HepG2 (cell line): ENCODE measurements around the gene UBQLN1. TPM values are rescaled to one million over a fixed set of nuclear protein-coding genes. Genes with fewer than 3 reads are reported as not detected.

ENCODE experiments used
- ATAC-seq: fragments of 200-7000 bp; cut with Tn5 transposase; 3 replicates; pipeline ENCODE4 v1.9.1; 2020; ENCODE audit warnings: mild to moderate bottlenecking, moderate library complexity
- Bru-seq: library from RNA; stranded (reverse); fragments of 400-500 nt; gene quantifications from one replicate; lab custom pipeline; 2021; lab: Mats Ljungman, UMichigan
- BruChase-seq, 2 experiments: library from RNA; stranded (reverse); fragments of 400-500 nt; gene quantifications; one replicate each; lab custom pipeline; 2021; lab: Mats Ljungman, UMichigan
- BruUV-seq: library from RNA; stranded (reverse); fragments of 400-500 nt; replicated peaks from 2 replicates; lab custom pipeline; 2021; lab: Mats Ljungman, UMichigan
- CTCF ChIA-PET: fragments of 300-600 bp; formaldehyde crosslinking; extraction: SDS; loops from one replicate; lab custom pipeline; 2021; ENCODE audit warnings: low total read pairs, inconsistent platforms, low intra/inter-chr PET ratio; lab: Yijun Ruan, JAX
- POLR2A ChIA-PET: fragments of 350-600 bp; sonication (Branson Sonifier 250); formaldehyde crosslinking; loops from one replicate; lab custom pipeline; 2020; ENCODE audit warnings: antibody characterized with exemption, inconsistent platforms; lab: Yijun Ruan, JAX
- DNase-seq: peaks from one replicate; pipeline ENCODE4 v3.0.0-alpha.2; 2015; ENCODE audit warnings: low spot score
- FAIRE-seq: peaks from 3 replicates; lab custom pipeline; 2011; peaks lifted over from hg19 to GRCh38; lab: Jason Lieb, UNC
- H2AFZ ChIP-seq: one replicate; pipeline ENCODE4 v1.6.1; 2011; ENCODE audit warnings: low read length, inconsistent platforms
- H3K27ac ChIP-seq: fragments of 300-600 bp; 3 replicates; pipeline ENCODE4 v1.8.0; 2011; ENCODE audit warnings: mixed run types, mild to moderate bottlenecking, mixed read lengths, low read length, inconsistent platforms; ENCODE audit not compliant: insufficient read depth; ENCODE audit errors: extremely low read length
- H3K27me3 ChIP-seq, 2 experiments: fragments of 200-600 bp in 1 of 2; 2 replicates in 1 of 2; 3 replicates in 1 of 2; pipeline versions ENCODE4 v1.6.0 to v1.8.0; 2011; ENCODE audit warnings: low read length in 2 of 2, mild to moderate bottlenecking in 2 of 2, moderate library complexity in 2 of 2, inconsistent platforms in 1 of 2; ENCODE audit not compliant: insufficient read depth in 2 of 2, control insufficient read depth in 1 of 2
- H3K36me3 ChIP-seq, 2 experiments: fragments of 200-600 bp in 1 of 2; replicated peaks in 1 of 2; 2 replicates in 1 of 2; 3 replicates in 1 of 2; pipeline versions ENCODE4 v1.5.1 to v1.8.0; 2011; ENCODE audit warnings: low read length in 2 of 2, inconsistent platforms in 1 of 2; ENCODE audit not compliant: insufficient read depth in 2 of 2, control insufficient read depth in 1 of 2
- H3K4me1 ChIP-seq: 2 replicates; pipeline ENCODE4 v1.5.1; 2012; ENCODE audit warnings: low read length, inconsistent platforms; ENCODE audit not compliant: insufficient read depth
- H3K4me2 ChIP-seq: 2 replicates; pipeline ENCODE4 v1.6.0; 2011; ENCODE audit warnings: low read depth, low read length, inconsistent platforms
- H3K4me3 ChIP-seq, 3 experiments: fragments of 200-600 bp in 1 of 3; sonication (generic), shearing (Covaris generic) in 1 of 3; replicated peaks in 1 of 3; 2 replicates each; pipeline ENCODE4 v1.5.1; 2011 to 2016; ENCODE audit warnings: low read length in 3 of 3, inconsistent platforms in 2 of 3, low read depth in 2 of 3, mild to moderate bottlenecking in 2 of 3, control low read depth in 1 of 3, mixed read lengths in 1 of 3; ENCODE audit not compliant: insufficient read depth in 1 of 3
- H3K79me2 ChIP-seq: one replicate; pipeline ENCODE4 v1.6.1; 2011; ENCODE audit warnings: low read length, inconsistent platforms; ENCODE audit not compliant: insufficient read depth
- H3K9ac ChIP-seq: 2 replicates; pipeline ENCODE4 v1.6.0; 2011; ENCODE audit warnings: mild to moderate bottlenecking, low read depth, low read length, inconsistent platforms; ENCODE audit not compliant: insufficient read depth
- H3K9me3 ChIP-seq: 2 replicates; pipeline ENCODE4 v1.5.1; 2012; ENCODE audit warnings: mild to moderate bottlenecking, low read length
- H4K20me1 ChIP-seq: 2 replicates; pipeline ENCODE4 v1.6.0; 2011; ENCODE audit warnings: inconsistent platforms, mild to moderate bottlenecking, low read length, moderate library complexity; ENCODE audit not compliant: insufficient read depth
- ARNTL ChIP-seq: sonication (generic); formaldehyde crosslinking; IDR thresholded peaks from 2 replicates; pipeline ENCODE4 v1.4.0; 2020; ENCODE audit warnings: mild to moderate bottlenecking, missing genetic modification reagents
- ASH2L ChIP-seq: fragments of 300-600, 200-600 bp; sonication (generic); IDR thresholded peaks from 2 replicates; pipeline ENCODE4 v1.7.0; 2017; ENCODE audit warnings: low read depth, mild to moderate bottlenecking, moderate library complexity, mixed read lengths, low read length; ENCODE audit not compliant: insufficient read length
- HNRNPK ChIP-seq: fragments of 200-400 bp; formaldehyde crosslinking; IDR thresholded peaks from 2 replicates; pipeline ENCODE4 v1.6.1; 2018; ENCODE audit warnings: low read length, low read depth, moderate library complexity, mild to moderate bottlenecking; ENCODE audit not compliant: poor library complexity, severe bottlenecking
- IRF1 ChIP-seq: sonication (generic); formaldehyde crosslinking; IDR thresholded peaks from 2 replicates; pipeline ENCODE4 v1.4.0; 2020; ENCODE audit warnings: low read depth, mild to moderate bottlenecking, missing genetic modification reagents
- RORA ChIP-seq: sonication (generic); formaldehyde crosslinking; IDR thresholded peaks from 2 replicates; pipeline ENCODE4 v1.5.0; 2020; ENCODE audit warnings: mild to moderate bottlenecking, missing genetic modification reagents, moderate library complexity
- ZNF124 ChIP-seq: sonication (generic); formaldehyde crosslinking; IDR thresholded peaks from 2 replicates; pipeline ENCODE4 v1.4.0; 2020; ENCODE audit warnings: missing genetic modification reagents
- ZNF234 ChIP-seq: sonication (generic); formaldehyde crosslinking; conservative IDR thresholded peaks from 2 replicates; pipeline ENCODE4 v1.5.1; 2020; ENCODE audit warnings: mild to moderate bottlenecking, missing genetic modification reagents
- ZNF543 ChIP-seq: sonication (generic); formaldehyde crosslinking; IDR thresholded peaks from 2 replicates; pipeline ENCODE4 v1.4.0; 2020; ENCODE audit warnings: mild to moderate bottlenecking, missing genetic modification reagents
- ZNF660 ChIP-seq: sonication (generic); formaldehyde crosslinking; IDR thresholded peaks from 2 replicates; pipeline ENCODE4 v1.5.1; 2020; ENCODE audit warnings: mild to moderate bottlenecking, low read depth, missing genetic modification reagents, borderline replicate concordance
- ZNF777 ChIP-seq: sonication (generic); formaldehyde crosslinking; IDR thresholded peaks from 2 replicates; pipeline ENCODE4 v1.4.0; 2020; ENCODE audit warnings: missing genetic modification reagents
- WGBS: methylation state at CpG from one replicate; pipeline ENCODE4 v1.1.6; 2017; ENCODE audit warnings: low lambda C conversion rate; 5-methylcytosine and 5-hydroxymethylcytosine counted together
- in situ Hi-C: cut with HindIII; loops from 2 replicates; pipeline ENCODE4 v1.10.0; 2017; ENCODE audit warnings: low pct_unique_long_range_greater_than_20kb; ENCODE audit not compliant: extremely low pct_ligation_motif_present
- intact Hi-C: fragments of 100-400 bp; cut with micrococcal nuclease; formaldehyde crosslinking; loops from one replicate; pipeline ENCODE4 v1.10.0; 2022; ENCODE audit not compliant: unreplicated experiment
- long read RNA-seq, 2 experiments: library from RNA in 1 of 2; library from polyadenylated mRNA in 1 of 2; stranded (forward) in 1 of 2; unstranded in 1 of 2; transcript quantifications; one replicate each; pipeline ENCODE4 v2.0.0, GENCODE V29; 2019 to 2022
- polyA minus RNA-seq, 3 experiments: library from RNA; depleted of rRNA, polyadenylated mRNA; stranded (reverse); fragments of >200 nt; gene quantifications; 2 replicates each; pipeline ENCODE4 v1.2.3, GENCODE V29; 2011; ENCODE audit warnings: low replicate concordance in 1 of 3
- polyA plus RNA-seq, 8 experiments: library from polyadenylated mRNA; depleted of rRNA in 3 of 8; stranded (reverse) in 7 of 8; unstranded in 1 of 8; fragments of >200 nt; fragmentation: Illumina TruSeq in 4 of 8; extraction: Trizol in 4 of 8; gene quantifications; 2 replicates each; pipeline versions ENCODE4 v1.2.1 to v1.2.3, GENCODE V29; 2011 to 2016; ENCODE audit warnings: low read depth in 4 of 8, missing spikeins in 1 of 8, mixed read lengths in 1 of 8; ENCODE audit not compliant: insufficient read depth in 1 of 8
- total RNA-seq, 5 experiments: library from RNA; depleted of rRNA; stranded (reverse); fragments of >200 nt; fragmentation: Illumina TruSeq; extraction: Trizol; gene quantifications; 2 replicates each; pipeline ENCODE4 v1.2.3, GENCODE V29; 2016; ENCODE audit warnings: low read depth in 1 of 5
- TF ChIP-seq, protein P1 (sequence below): sonication (generic); formaldehyde crosslinking; IDR thresholded peaks from 2 replicates; pipeline ENCODE4 v1.4.0; 2020; ENCODE audit warnings: missing genetic modification reagents
- TF ChIP-seq, protein P2 (sequence below): sonication (generic); formaldehyde crosslinking; IDR thresholded peaks from 2 replicates; pipeline ENCODE4 v1.8.0; 2022; ENCODE audit warnings: mild to moderate bottlenecking, missing genetic modification reagents
- TF ChIP-seq, protein P3 (sequence below): IDR thresholded peaks from 2 replicates; pipeline ENCODE4 v1.6.1; 2012; ENCODE audit warnings: inconsistent platforms

Gene UBQLN1
- total RNA-seq (2016; rRNA removed; fragmentation: Illumina TruSeq; extraction: Trizol) (83.8 and 99.6 TPM in 2 replicates), polyA plus RNA-seq (2011; rRNA removed) (78.1 and 85.7 TPM in 2 replicates), polyA minus RNA-seq (2011; rRNA and poly(A)+ RNA removed; ENCODE audit: low replicate concordance) (138 and 314 TPM in 2 replicates), Bru-seq, nascent RNA (percentile 93 among the genes with signal in this experiment), BruChase-seq, experiment 1, labeled RNA remaining after a 6-hour chase (percentile 95 among the genes with signal in this experiment), BruChase-seq, experiment 2, labeled RNA remaining after a 2-hour chase (percentile 92 among the genes with signal in this experiment)
- total RNA-seq (2016; cell fraction: cytosol; rRNA removed; fragmentation: Illumina TruSeq; extraction: Trizol; ENCODE audit: low read depth) = 108 and 112 TPM in 2 replicates
- total RNA-seq (2016; cell fraction: insoluble cytoplasmic fraction; rRNA removed; fragmentation: Illumina TruSeq; extraction: Trizol) = 84.3 and 103 TPM in 2 replicates
- total RNA-seq (2016; cell fraction: membrane; rRNA removed; fragmentation: Illumina TruSeq; extraction: Trizol) = 88.3 and 91.3 TPM in 2 replicates
- total RNA-seq (2016; cell fraction: nucleus; rRNA removed; fragmentation: Illumina TruSeq; extraction: Trizol) = 67.3 and 76.3 TPM in 2 replicates
- polyA plus RNA-seq (2011; cell fraction: cytosol; rRNA removed) = 41.6 and 51.6 TPM in 2 replicates
- polyA plus RNA-seq (2011; cell fraction: nucleus; rRNA removed) = 37.0 and 39.5 TPM in 2 replicates
- 61.9 and 66.8 TPM in 2 replicates for polyA plus RNA-seq (2012)
- polyA plus RNA-seq (2016; cell fraction: cytosol; fragmentation: Illumina TruSeq; extraction: Trizol; ENCODE audit: low read depth) = 9.8 and 12.9 TPM in 2 replicates
- polyA plus RNA-seq (2016; cell fraction: insoluble cytoplasmic fraction; fragmentation: Illumina TruSeq; extraction: Trizol; ENCODE audit: low read depth) = 96.5 and 97.5 TPM in 2 replicates
- polyA plus RNA-seq (2016; cell fraction: membrane; fragmentation: Illumina TruSeq; extraction: Trizol; ENCODE audit: low read depth) = 29.4 and 30.1 TPM in 2 replicates
- polyA plus RNA-seq (2016; cell fraction: nucleus; fragmentation: Illumina TruSeq; extraction: Trizol; ENCODE audit: insufficient read depth, low read depth) = 54.4 and 58.0 TPM in 2 replicates
- polyA minus RNA-seq (2011; cell fraction: cytosol; rRNA and poly(A)+ RNA removed) = 92.2 and 96.8 TPM in 2 replicates
- 133 and 151 TPM in 2 replicates for polyA minus RNA-seq (2011; cell fraction: nucleus; rRNA and poly(A)+ RNA removed)
- long read RNA-seq, experiment 1, full-length matches to known transcripts = 31 of 42 reads
- long read RNA-seq, experiment 1, partial matches to known transcripts = 3 of 42 reads
- long read RNA-seq, experiment 1, other reads (novel, unspliced or antisense) = 8 of 42 reads
- long read RNA-seq, experiment 2, full-length matches to known transcripts = 56 of 217 reads
- long read RNA-seq, experiment 2, partial matches to known transcripts = 18 of 217 reads
- long read RNA-seq, experiment 2, other reads (novel, unspliced or antisense) = 143 of 217 reads

DNA sequence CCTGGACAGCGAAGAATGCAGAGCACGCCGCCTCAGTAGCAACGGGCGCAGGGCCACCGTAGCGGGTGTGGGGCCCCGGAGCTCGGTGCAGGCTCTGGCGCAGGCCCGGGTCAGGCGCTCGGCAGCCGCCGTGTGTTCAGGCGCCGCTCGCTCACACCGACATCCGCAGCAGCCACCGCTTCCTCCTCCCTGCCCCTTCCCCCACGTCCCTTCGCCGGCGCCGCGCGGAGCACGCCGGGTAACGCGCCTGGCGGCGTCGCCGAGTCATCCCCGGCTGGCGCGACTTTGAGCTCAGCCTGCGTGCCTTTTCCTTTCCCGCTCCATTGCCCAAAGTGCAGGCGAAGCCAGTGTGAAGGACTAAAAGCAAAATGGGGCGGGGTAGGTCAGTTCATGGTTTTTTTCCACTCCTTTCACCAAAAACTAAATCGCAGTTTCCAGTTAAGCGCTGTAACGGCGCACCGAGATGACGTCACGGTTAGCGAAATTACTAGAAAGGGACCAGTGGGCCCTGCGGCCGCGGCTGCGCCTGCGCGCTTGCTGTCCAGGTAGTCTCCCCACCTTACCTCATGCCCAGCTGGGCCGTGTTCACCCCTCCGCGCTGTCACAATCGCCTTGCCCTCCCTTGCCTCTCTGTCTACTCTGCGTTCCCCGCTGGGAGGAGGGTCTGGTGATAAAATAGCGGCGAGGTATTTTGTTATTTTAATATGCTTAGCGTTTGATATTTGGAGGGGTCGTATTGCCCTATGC lies at the start of gene UBQLN1:
UBQLN1 (minus strand) TSS at position 191 of the 747 bp plus-strand sequence. CDS start 279 bp downstream, outside the sequence.
- no peaks in the 10 kb centered on the region for H3K36me3 ChIP-seq
- no peaks in the 10 kb centered on the region for H3K9me3 ChIP-seq
- in situ Hi-C loops = no loop called here
- H3K4me2 ChIP-seq = peak within 1 kb of the TSS; percentile 87
- DNase-seq (peak; percentile 88), FAIRE-seq (peak; percentile 82), ATAC-seq (peak; percentile 88)
- ChIA-PET CTCF (no interaction called here), POLR2A (interaction anchor here (0.6 to 2.4 kb wide), 14 partner anchors 9 to 488 kb away, joined by 3 to 13 read pairs (median 4); partner anchors contain the start of genes IDNK and KIF27)
- H3K4me1 ChIP-seq = peaks cover 40% of the 10 kb centered on the region
- no peaks in the 10 kb centered on the region for H3K27me3 ChIP-seq
- under 1% methylated on average over 37 of the region's 67 CpGs for WGBS
- H3K27ac ChIP-seq = peak within 1 kb of the TSS; percentile 99
- H3K4me3 ChIP-seq = peak within 1 kb of the TSS; percentile 82 to 99 (median 94)
- H4K20me1 ChIP-seq = peaks cover 34% of the 10 kb centered on the region
- peak within 1 kb of the TSS; percentile 96 for H2AFZ ChIP-seq
- H3K9ac ChIP-seq = peak within 1 kb of the TSS; percentile 95
- no TSS peak for BruUV-seq
- intact Hi-C loops = loop anchor here (1.0 to 5.0 kb wide), 2 partner anchors 46 to 85 kb away; partner anchors contain the start of gene IDNK
- H3K79me2 ChIP-seq = peaks cover 48% of the 10 kb centered on the region
- TF ChIP-seq RORA (CRISPR knock-in tag) = no peak
- peak; percentile 98; the same call in 1 of the 2 replicates for TF ChIP-seq ZNF234 (CRISPR knock-in tag)
- peak; percentile 26; the same call in 1 of the 2 replicates for TF ChIP-seq ZNF777 (CRISPR knock-in tag)
- TF ChIP-seq ARNTL (CRISPR knock-in tag) = no peak
- peak; percentile 94 for TF ChIP-seq ASH2L
- TF ChIP-seq, protein P1, sequence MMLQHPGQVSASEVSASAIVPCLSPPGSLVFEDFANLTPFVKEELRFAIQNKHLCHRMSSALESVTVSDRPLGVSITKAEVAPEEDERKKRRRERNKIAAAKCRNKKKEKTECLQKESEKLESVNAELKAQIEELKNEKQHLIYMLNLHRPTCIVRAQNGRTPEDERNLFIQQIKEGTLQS (CRISPR knock-in tag) = peak; percentile 50; the same call in 1 of the 2 replicates
- no peak; the same call in 1 of the 2 replicates for TF ChIP-seq ZNF543 (CRISPR knock-in tag)
- TF ChIP-seq, protein P2, sequence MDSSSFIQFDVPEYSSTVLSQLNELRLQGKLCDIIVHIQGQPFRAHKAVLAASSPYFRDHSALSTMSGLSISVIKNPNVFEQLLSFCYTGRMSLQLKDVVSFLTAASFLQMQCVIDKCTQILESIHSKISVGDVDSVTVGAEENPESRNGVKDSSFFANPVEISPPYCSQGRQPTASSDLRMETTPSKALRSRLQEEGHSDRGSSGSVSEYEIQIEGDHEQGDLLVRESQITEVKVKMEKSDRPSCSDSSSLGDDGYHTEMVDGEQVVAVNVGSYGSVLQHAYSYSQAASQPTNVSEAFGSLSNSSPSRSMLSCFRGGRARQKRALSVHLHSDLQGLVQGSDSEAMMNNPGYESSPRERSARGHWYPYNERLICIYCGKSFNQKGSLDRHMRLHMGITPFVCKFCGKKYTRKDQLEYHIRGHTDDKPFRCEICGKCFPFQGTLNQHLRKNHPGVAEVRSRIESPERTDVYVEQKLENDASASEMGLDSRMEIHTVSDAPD (CRISPR knock-in tag) = no peak
- no peak for TF ChIP-seq ZNF124 (CRISPR knock-in tag)
- TF ChIP-seq, protein P3, sequence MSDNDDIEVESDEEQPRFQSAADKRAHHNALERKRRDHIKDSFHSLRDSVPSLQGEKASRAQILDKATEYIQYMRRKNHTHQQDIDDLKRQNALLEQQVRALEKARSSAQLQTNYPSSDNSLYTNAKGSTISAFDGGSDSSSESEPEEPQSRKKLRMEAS = peak; percentile 92
- peak; percentile 93 for TF ChIP-seq HNRNPK
- peak; percentile 45; the same call in 1 of the 2 replicates for TF ChIP-seq IRF1 (CRISPR knock-in tag)
- no peak for TF ChIP-seq ZNF660 (CRISPR knock-in tag)
